Astrocyte (in vitro differentiated cells and primary cell): ENCODE data around the gene WASF2.

Experiments
- CTCF ChIP-seq: IDR thresholded peaks from 2 replicates; pipeline ENCODE4 v1.5.1; 2011; ENCODE audit warnings: low read depth, mild to moderate bottlenecking, inconsistent platforms, low read length, moderate library complexity; ENCODE audit not compliant: insufficient read depth
- EZH2 ChIP-seq: IDR thresholded peaks from 2 replicates; pipeline ENCODE4 v1.6.1; 2012; ENCODE audit warnings: mild to moderate bottlenecking, low read length, inconsistent platforms; ENCODE audit not compliant: insufficient read depth

GRCh38 chr1:27360159-27361043 is 129.6 kb downstream of the WASF2 start:
- TF ChIP-seq CTCF (no peak), EZH2 (no peak)
